ENCODE results near the gene RFTN1.

GRCh38 chr3:16409032-16409431 is 104.5 kb downstream of the RFTN1 start:
- TF ChIP-seq CTCF (IDR thresholded peaks at IDR 0.05; ENCODE audit: low read depth, low read length, poor library complexity, severe bottlenecking) (no peak), EZH2phosphoT487 (IDR thresholded peaks at IDR 0.05; ENCODE audit: borderline replicate concordance, low read length) (no peak)

Data from DOHH2 (cell line).